CD4-positive, alpha-beta T cell treated with Interleukin-4 for 4 hours (primary cell): ENCODE results near the gene GRAMD2B.
"Not testable (repeated sequence)": the region's sequence is repeated elsewhere in the genome, so short reads cannot be mapped to it uniquely, and the experiment has no call there.

Experiments used
- DNase-seq: peaks from one replicate; pipeline ENCODE4 v3.0.0-alpha.2; 2020

GRAMD2B gene

DNA sequence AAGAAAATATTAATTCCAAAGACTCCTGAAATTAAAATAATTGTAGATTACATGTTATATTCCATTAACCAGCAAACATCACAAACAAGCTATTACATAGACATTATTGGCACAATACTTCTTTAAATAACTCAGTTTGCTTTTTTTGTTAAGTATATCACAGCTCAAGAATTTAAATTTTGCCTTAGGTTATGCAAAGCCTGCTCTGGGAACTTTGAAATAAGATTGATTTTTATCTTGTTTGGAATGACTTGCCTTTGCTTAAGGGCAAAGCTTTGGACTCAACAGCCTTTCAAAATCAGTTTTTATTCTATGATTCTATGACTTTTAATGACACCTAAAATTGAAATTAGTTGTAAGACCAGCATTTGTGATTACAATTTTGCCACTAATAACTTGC, 93.6 kb downstream of the GRAMD2B start:
- no peak for DNase-seq

DNA sequence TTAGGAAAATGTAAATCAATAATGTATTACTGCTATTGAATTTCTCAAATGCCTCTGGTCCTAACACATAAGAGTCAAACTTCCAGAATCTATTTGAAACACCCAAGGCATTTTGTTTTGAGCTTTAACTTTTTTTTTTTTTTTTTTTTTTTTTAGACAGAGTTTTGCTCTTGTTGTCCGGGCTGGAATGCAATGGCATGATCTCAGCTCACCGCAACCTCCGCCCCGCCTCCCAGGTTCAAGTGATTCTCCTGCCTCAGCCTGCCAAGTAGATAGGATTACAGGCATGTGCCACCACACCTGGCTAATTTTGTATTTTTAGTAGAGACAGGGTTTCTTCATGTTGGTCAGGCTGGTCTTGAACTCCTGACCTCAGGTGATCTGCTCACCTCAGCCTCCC, 96.0 kb downstream of the GRAMD2B start:
- DNase-seq = not testable (repeated sequence)

DNA sequence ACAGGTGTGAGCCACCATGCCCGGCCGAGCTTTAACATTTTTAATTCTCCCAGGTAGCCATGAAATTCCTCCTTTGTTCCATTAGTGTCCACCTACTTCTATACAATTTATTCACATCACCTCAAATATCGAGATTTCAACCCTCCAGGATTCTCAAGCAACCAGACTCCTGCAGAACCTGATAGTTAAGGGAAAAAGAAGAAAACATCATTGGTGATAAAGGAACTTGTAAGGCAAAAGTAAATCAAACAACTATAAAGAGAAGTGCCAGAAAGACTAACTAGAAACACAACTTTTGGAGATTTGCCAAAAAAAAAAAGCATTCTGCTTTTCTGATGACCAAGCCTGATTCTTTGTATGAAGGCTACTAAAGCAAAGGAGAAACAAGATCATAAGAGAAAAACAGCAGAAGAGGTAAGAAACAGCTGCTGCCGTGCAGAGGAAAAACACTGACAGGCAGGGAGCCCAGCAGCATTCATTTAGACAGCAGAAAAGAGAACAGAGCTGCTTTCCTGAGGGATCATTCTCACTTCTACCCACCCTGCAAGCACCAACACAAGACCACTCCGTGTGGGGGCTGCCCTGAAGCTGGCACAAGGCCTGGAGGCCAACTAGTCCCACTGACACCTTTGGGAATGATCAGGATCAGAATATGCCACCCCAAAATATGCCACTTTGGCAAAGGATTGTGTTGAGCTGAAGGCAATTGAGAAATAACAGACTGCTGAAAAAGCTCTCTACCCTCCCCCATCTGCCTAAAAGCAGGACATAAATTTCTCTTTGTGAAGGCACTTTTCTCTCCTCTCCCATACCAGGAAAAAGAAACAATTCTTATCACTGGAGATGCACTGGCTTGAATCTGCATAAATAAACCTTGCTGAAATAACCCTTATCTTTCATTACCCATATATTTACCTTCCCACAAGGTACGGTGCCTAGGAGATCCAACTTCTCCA, 96.7 kb downstream of the GRAMD2B start:
- DNase-seq = no peak

DNA sequence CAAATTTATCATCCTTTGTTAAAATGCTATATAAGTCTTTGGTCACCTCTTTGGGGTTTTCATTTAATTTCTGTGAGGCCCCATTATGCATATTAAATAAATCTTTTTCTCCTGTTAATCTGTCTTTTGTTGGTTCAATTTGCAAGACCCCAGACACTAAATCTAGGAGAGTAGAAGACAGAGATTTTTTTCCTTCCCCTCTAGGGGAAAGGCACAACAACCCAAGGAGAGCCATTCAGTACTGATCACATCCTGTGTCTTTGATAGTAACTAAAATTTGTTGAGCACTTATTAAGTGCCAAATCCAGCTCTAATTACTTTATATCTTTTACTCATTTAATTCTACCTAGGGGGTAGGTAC, 97.4 kb downstream of the GRAMD2B start:
- no peak for DNase-seq

DNA sequence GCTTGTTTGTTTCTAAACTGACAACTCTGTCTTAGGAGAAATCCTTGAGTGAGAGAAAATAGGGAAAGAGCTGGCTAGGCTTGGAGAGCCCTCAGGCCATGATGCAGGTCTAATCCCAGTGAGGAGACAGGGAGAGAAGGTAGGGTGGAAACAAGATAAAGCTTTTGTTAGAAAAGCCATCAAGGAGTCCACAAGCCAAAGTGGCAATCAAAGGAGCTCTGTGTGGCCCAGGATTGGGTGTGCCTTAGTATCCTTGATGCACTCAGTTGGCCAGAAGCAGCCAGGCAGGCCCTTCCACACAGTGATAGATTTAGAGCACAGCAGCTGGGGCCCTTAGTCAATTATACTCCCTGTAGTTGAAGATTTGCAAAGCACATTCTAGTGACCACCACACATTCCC, 97.9 kb downstream of the GRAMD2B start:
- no peak for DNase-seq

DNA sequence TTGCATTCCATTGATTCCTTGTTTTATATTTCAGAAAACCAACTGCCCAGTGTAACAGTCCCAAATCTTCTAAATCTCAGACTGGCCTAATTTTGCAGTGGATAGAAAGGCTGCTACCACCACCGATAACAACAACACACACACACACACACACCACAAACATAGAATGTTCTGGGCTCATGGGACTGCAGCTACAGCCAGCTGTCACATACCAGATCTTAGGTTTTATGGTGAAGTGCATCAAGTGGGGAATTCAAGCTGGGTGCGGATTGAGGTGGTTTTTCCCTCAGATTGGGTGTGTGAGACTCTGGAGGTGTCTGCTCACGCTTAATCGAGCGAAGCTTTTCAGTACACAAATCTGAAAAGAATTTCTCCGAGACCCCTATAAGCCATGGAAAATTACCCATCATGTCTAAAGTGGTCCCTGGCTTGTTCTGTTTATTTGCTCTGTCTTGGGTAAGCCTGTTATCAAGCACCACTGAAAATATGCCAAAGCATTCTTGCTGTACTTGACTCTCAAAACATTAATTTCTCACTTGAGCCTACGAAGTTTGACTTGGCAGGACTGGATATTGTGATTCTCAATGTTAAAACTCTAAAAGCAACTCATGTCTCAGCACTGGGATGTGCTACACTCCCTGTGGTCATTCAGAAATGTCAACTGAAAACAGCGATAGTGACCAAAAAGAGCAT, 100.8 kb downstream of the GRAMD2B start:
- no peak for DNase-seq

DNA sequence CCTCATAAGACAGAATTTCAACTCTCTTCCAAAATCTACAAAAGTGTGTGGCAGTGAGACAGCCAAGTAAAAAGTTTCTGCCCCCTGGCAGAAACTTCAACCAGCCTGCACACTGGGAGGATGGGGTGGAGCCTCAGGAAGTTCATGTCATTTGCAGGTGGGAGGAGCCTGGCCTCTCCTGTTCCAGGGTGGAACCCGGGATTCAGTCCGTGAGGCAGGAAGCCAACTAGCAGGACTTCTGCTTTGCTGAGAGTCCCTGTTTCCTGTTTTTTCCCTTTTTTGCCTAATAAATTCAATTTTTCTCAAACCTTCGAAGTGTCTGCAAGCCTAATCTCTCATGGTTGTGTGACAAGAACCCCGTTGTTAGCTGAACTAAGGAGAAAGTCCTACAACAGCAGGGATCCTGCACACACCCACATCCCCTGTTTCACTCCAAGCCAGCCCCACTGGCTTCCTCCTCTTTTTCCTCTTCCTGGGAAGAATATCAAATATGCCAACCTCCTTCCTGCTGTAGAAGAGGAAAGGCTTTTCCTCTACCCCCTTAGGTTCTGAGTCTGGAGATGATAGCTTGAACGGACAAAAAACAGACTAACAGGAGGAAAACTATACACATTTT, 102.5 kb downstream of the GRAMD2B start:
- no peak for DNase-seq

DNA sequence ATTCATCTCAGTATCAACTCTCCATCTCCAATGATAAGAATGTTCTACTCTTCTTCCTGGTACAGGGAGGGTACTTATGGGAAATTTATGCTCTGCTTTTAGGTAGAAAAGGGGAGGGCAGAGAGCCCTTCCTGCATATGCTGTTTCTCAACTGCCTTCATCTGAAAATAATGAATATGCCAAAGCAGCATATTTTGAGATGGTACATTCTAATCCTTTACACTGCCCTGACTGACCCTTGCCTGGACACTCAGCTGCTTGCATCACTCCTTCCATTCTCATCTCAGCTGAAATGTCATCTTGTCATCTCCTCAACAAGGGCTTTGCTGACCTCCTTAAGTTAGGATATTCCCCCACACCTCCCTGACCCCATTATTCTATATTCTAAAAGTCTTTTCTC, 103.3 kb downstream of the GRAMD2B start:
- no peak for DNase-seq

DNA sequence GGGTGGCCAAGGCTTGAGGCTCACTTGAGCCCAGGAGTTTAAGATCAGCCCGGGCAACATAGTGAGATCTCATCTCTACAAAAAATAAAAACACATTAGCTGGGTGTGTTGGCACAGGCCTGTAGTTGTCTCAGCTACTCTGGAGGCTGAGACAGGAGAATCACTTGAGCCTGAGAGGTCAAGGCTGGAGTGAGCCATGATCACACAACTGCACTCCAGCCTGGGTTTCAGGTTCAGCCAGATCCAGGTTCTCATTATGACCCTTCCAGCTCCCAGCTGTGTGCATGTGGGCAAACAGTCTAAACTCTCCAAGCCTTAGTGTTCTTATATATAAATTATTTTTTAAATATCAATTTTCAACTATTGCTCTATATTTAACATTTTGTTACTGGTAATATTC, 103.9 kb downstream of the GRAMD2B start:
- no peak for DNase-seq

DNA sequence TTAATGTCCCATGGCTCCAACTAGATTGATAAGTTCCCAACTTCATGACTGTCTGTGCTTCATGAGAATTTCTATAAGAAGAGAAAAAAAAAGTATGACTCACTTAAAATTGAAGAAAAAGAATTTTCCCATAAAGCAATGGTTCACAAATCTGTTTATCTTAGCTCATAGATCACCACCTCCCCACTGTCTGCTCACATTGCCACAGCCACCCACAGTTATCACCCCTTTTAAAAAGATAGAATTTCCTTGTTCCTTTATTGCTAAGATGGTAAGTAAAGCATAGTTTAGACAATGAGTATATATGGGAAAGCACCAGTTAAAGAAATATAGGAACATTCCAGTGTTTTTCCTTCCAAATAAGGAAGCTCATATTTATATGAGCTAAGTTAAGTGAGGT, 104.7 kb downstream of the GRAMD2B start:
- no peak for DNase-seq

DNA sequence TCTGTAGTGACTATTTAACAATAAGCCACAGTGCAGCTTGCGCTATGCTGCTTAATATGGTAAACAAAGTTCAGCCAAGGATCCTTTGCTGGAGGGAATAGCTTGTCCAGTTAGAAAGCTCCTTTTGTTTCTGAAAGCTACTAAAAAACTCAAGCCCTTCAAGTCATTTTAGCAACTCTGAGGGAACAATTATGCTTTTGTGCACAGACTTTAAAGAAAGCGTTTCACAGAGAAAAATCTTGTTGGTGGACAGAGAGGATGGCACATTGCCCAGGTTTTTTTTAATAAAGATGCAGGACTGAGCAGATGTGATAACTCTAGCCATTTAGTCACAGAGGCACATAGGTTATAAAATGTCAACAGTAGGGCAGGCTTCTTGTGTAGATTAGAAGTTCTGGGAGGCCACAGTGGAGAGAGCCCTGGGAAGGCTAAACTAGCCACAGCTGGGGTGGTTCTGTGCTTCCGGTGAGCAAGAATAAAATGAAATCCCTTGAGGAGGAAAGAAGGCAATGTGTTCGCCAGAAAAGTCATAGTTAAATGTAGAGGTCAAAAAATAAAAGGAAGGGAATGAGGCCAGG, 108.4 kb downstream of the GRAMD2B start:
- DNase-seq = no peak

DNA sequence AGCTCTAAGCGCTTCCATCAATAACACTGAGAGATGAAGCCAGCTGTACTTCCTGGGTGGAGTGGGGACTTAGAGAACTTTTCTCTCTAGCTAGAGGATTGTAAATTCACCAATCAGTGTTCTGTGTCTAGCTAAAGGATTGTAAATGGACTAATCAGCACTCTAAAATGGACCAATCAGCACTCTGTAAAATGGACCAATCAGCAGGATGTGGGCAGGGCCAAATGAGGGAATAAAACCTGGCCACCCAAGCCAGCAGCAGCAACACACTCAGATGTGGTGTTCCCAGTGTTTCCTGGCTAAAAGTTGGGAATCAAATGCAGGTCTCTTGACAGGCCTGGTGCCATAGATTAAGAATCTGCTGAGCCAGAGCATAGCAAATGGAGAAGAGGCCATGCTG, 111.3 kb downstream of the GRAMD2B start:
- no peak for DNase-seq

DNA sequence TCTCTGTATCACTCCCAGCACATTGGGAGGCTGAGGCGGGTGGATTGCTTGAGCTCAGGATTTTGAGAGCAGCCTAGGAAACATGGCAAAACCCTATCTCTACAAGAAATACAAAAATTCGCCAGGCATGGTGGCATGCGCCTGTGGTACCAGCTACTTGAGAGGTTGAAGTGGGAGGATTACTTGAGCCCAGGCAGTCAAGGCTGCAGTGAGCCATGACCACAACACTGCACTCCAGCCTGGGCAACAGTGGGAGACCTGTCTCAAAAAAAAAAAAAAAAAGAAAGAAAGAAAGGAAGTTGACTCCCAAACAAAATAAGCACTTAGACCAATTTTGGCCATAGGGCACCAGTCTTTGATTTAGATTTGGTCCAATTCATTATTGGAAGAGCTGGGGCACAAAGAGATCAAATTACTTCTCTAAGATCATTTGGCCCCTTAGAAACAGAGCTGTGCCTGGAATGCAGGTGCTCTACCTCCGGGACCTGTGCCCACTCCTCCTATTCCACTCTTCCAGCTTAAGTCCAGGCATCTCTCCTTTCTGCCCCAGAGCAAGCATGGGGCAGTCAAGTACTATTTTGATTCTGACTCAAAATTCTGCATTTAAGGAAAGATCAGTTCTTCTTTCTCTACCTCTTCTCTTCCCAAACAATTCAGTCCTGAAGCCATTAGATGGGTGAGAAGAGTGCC, 112.8 kb downstream of the GRAMD2B start:
- no peak for DNase-seq

DNA sequence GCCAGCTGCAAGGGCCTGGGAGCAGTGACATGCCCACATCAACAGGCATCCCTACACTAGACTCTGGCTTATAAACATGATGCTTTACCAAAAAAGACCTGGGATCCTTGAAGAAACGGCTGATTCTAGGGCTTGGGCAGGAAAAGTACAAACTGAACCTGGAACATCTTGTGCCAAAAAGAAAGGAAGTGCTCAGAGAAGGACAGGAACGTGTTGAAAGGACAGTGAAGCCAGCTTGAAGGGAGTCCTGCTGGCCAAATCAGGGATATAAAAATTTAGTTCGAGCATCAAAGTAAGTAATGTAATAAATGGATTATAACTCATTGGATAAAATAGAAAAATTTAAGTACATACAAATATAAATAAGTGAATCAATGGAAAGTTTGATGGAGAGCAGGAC, 113.7 kb downstream of the GRAMD2B start:
- no peak for DNase-seq

DNA sequence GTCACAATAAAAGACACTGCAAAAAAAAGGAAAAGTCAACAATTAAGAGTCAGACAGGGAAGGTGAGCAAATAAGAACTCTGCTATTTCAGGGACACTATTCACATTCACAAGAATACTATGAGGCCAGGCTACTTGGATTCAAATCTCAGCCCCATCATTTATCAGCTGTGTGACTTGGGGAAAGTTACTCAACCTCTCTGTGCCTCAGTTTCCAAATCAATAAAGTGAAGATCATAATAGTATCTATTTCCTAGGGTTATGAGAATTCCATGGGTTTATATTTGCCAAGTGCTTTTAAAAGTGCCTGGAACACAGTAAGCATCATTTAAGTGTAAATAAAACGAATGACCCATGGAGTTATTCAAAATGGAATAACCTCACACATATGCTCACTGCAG, 115.4 kb downstream of the GRAMD2B start:
- no peak for DNase-seq

DNA sequence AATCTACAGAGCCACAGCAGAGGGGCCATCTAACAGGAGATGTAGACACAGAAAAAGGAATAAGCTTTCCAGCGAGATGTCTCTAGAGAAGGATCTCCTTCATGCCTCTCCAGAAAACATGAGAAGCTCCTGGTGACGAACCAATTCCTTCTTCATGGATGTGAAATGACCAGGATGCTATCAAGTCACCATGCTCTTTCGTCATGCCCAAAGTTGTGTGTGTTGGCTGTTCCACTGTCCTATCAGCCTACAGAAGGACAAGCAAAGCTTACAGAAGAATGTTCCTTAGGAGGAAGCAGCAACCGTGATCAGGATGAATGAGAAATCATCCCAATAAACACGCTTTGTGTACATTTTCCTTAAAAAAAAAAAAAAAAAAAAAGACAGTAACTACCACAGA, 117.4 kb downstream of the GRAMD2B start:
- DNase-seq = no peak

DNA sequence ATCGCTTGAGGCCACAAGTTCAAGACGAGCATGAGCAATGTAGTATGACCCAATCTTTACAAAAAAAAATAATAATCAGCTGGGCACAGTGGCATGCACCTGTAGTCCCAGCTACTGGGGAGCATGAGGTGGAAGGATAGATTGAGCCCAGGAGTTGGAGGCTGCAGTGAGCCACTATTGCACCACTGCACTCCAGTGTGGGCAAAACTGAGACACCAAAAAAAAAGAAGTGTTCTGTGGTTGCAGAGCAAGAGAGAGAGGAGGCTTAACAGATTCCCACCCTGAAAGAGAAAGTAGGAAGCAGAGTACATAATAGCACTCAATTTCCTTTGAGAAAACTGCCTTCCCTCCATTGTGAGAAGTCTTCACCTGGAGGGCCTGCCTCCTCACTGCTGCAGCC, 119.2 kb downstream of the GRAMD2B start:
- no peak for DNase-seq

DNA sequence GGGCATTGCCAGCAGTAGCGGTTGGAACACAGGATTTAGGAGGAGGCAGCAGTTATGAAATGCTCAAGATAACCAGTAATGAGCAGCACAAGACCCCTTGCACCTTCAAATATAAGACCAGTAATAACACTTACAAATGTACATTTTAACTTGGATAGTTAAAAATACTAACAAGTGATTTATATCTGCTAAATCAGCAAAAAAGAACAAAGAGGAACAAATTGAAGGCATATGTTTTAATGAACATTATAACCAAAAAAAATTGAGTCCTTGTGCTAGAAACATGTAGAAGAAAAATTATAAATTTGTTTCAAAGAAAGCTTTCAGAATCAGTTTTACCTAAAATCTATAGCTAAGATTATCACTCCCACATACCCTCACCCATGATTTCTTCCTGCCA, 119.8 kb downstream of the GRAMD2B start:
- DNase-seq = no peak

DNA sequence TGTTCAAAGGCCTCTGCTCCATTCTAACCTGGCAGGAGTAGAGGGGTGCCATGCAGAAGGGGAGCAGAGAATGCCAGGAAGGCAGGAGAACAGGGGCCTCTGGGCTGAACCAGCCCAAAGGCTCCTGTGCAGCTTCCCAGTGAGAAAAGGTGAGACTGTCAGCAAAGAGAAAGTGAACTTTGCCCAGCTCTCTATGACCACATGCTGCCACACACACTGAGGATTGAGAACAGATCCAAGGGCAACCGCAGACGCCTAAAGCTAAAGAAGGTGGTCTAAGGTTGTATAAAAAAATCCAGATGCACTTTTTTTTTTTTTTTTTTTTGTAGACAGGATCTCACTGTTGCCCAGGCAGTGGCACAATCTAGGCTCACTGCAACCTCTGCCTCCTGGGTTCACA, 120.5 kb downstream of the GRAMD2B start:
- DNase-seq = no peak
